Stimulated activated CD4-positive, alpha-beta T cell treated with anti-CD3 and anti-CD28 coated beads, TNF-alpha, amount 100 ng/mL, for 24 hours (primary cell): Measurements from ENCODE around the gene ANKS3.

Source experiments
- DNase-seq, 3 experiments: peaks; one replicate each; pipeline ENCODE4 v3.0.0-alpha.2; 2020; ENCODE audit warnings: low read depth in 3 of 3

Gene ANKS3

GRCh38 chr16:4651827-4652226 is 82.2 kb downstream of the ANKS3 start:
- no peak for DNase-seq

GRCh38 chr16:4650443-4651074 is 83.5 kb downstream of the ANKS3 start:
- peak; percentile 43 to 78 (median 55) for DNase-seq

GRCh38 chr16:4649744-4650442 is 84.2 kb downstream of the ANKS3 start:
- no peak for DNase-seq

GRCh38 chr16:4648917-4649316 is 85.2 kb downstream of the ANKS3 start:
- no peak for DNase-seq

- DNase-seq: no peak
These were observed 86.5 kb downstream of the ANKS3 start for GRCh38 chr16:4647644-4647980.

- no peak for DNase-seq
These were observed 87.1 kb downstream of the ANKS3 start for GRCh38 chr16:4646773-4647643.
